ENCODE measurements around the gene RDH5. TPM values are rescaled to one million over a fixed set of nuclear protein-coding genes. Genes with fewer than 3 reads are reported as not detected.

RDH5 gene
- total and polyA plus RNA-seq, 2 of the 13 experiments (the other 11 are each of a cell fraction or from before 2014, with no cell fraction given), result 2.6 to 5.7 TPM

DNA sequence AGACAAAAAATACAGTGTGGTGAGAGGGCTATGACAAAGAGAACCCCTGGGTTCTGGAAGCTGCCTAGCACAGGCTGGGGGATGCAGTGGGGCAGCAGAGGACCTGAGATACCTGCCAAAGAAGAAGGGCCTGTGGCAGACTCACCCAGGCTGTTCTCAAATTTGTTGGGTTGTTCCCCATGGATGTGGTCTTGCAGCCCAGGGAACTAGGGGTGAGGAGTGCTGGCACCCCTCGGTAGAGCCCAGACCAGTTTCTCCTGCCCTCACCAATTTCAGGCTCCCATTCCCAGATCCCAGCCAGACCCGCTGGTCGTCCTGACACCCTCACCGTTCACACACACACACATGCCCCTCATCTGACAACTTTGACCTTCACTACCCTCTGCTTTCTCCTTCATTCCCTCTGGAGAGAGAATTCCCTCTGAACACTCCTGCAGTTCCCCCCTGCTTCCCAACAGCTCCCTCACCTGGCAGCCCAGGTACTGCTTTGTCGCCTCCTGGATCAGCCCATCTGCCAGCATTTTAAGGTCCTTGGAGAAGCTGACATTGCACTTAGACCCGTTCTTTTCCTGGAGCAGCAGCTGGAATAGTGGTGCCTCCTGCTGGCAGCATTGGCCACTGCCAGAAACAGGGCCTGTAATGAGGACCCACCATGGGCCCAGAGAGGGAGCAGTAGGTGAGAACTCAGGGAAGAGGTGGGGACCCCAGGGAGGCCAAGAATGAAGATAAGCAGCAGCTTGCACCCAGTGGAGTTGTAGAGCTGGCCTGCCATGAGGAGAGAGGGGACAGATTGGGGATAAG lies 16.8 kb downstream of the RDH5 start (continued):
- TF ChIP-seq ZNF609 (CRISPR knock-in tag; IDR thresholded peaks at IDR 0.05; ENCODE audit: borderline replicate concordance) (no peak), YY1 (IDR thresholded peaks at IDR 0.05; ENCODE audit: insufficient read depth, insufficient replicate concordance, low read depth, low read length) (no peak), KMT2B (CRISPR knock-in tag; IDR thresholded peaks at IDR 0.05) (0 out of 2 replicates have a peak, but pooled peaks have one; percentile 36), REPIN1 (CRISPR knock-in tag; IDR thresholded peaks at IDR 0.05; ENCODE audit: borderline replicate concordance, low read depth) (peak; percentile 38; the same call in 1 of the 2 replicates), THRA (CRISPR knock-in tag; IDR thresholded peaks at IDR 0.05; ENCODE audit: borderline replicate concordance) (0 out of 2 replicates have a peak, but pooled peaks have one; percentile 26), KDM5B (CRISPR knock-in tag; IDR thresholded peaks at IDR 0.05; ENCODE audit: borderline replicate concordance) (no peak), RXRB (CRISPR knock-in tag; IDR thresholded peaks at IDR 0.05; ENCODE audit: borderline replicate concordance) (peak; percentile 47; the same call in 1 of the 2 replicates), HINFP (CRISPR knock-in tag; IDR thresholded peaks at IDR 0.05; ENCODE audit: low read depth) (peak; percentile 45; the same call in 1 of the 2 replicates), ZNF562 (CRISPR knock-in tag; IDR thresholded peaks at IDR 0.05; ENCODE audit: borderline replicate concordance) (no peak), SP1 (IDR thresholded peaks at IDR 0.05) (no peak), SP1 (CRISPR knock-in tag; IDR thresholded peaks at IDR 0.05) (no peak), ZNF430 (CRISPR knock-in tag; IDR thresholded peaks at IDR 0.05) (no peak), HDAC2 (CRISPR knock-in tag; IDR thresholded peaks at IDR 0.05) (peak; percentile 33; the same call in 1 of the 2 replicates)
- TF ChIP-seq, protein P1, sequence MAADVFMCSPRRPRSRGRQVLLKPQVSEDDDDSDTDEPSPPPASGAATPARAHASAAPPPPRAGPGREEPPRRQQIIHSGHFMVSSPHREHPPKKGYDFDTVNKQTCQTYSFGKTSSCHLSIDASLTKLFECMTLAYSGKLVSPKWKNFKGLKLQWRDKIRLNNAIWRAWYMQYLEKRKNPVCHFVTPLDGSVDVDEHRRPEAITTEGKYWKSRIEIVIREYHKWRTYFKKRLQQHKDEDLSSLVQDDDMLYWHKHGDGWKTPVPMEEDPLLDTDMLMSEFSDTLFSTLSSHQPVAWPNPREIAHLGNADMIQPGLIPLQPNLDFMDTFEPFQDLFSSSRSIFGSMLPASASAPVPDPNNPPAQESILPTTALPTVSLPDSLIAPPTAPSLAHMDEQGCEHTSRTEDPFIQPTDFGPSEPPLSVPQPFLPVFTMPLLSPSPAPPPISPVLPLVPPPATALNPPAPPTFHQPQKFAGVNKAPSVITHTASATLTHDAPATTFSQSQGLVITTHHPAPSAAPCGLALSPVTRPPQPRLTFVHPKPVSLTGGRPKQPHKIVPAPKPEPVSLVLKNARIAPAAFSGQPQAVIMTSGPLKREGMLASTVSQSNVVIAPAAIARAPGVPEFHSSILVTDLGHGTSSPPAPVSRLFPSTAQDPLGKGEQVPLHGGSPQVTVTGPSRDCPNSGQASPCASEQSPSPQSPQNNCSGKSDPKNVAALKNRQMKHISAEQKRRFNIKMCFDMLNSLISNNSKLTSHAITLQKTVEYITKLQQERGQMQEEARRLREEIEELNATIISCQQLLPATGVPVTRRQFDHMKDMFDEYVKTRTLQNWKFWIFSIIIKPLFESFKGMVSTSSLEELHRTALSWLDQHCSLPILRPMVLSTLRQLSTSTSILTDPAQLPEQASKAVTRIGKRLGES (CRISPR knock-in tag; IDR thresholded peaks at IDR 0.05; ENCODE audit: borderline replicate concordance), result no peak
- TF ChIP-seq, protein P2, sequence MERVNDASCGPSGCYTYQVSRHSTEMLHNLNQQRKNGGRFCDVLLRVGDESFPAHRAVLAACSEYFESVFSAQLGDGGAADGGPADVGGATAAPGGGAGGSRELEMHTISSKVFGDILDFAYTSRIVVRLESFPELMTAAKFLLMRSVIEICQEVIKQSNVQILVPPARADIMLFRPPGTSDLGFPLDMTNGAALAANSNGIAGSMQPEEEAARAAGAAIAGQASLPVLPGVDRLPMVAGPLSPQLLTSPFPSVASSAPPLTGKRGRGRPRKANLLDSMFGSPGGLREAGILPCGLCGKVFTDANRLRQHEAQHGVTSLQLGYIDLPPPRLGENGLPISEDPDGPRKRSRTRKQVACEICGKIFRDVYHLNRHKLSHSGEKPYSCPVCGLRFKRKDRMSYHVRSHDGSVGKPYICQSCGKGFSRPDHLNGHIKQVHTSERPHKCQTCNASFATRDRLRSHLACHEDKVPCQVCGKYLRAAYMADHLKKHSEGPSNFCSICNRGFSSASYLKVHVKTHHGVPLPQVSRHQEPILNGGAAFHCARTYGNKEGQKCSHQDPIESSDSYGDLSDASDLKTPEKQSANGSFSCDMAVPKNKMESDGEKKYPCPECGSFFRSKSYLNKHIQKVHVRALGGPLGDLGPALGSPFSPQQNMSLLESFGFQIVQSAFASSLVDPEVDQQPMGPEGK (CRISPR knock-in tag; IDR thresholded peaks at IDR 0.05), result peak; percentile 58
